CD14-positive monocyte (primary cell): ENCODE measurements around the gene BRMS1. TPM values are rescaled to one million over a fixed set of nuclear protein-coding genes. Genes with fewer than 3 reads are reported as not detected.

Experiments used
- DNase-seq, 3 donors: peaks; one replicate each; pipeline ENCODE4 v3.0.0-alpha.2; 2011 to 2022
- H2AFZ ChIP-seq: 2 replicates; pipeline ENCODE4 v1.6.0; 2012; ENCODE audit warnings: mild to moderate bottlenecking, low read depth, low read length, inconsistent platforms; ENCODE audit not compliant: insufficient read depth, poor library complexity, severe bottlenecking
- H3K27ac ChIP-seq, 2 donors: 1 replicate in 1 of 2; 2 replicates in 1 of 2; pipeline ENCODE4 v1.5.1; 2012 to 2013; ENCODE audit warnings: low read length in 2 of 2, control low read depth in 1 of 2, inconsistent platforms in 1 of 2, low read depth in 1 of 2, mild to moderate bottlenecking in 1 of 2
- H3K27me3 ChIP-seq, 2 donors: one replicate each; pipeline versions ENCODE4 v1.6.0 to v1.6.1; 2011 to 2013; ENCODE audit warnings: low read length in 2 of 2; ENCODE audit not compliant: control insufficient read depth in 2 of 2, insufficient read depth in 2 of 2
- H3K36me3 ChIP-seq, 2 donors: replicated peaks in 1 of 2; 1 replicate in 1 of 2; 2 replicates in 1 of 2; pipeline versions ENCODE4 v1.5.1 to v1.6.1; 2012 to 2013; ENCODE audit warnings: low read length in 2 of 2, control low read depth in 1 of 2, inconsistent platforms in 1 of 2, mild to moderate bottlenecking in 1 of 2; ENCODE audit not compliant: insufficient read depth in 2 of 2, control insufficient read depth in 1 of 2
- H3K4me1 ChIP-seq, 2 donors: 1 replicate in 1 of 2; 2 replicates in 1 of 2; pipeline versions ENCODE4 v1.5.1 to v1.6.1; 2012 to 2013; ENCODE audit warnings: low read length in 2 of 2, control low read depth in 1 of 2, inconsistent platforms in 1 of 2, mild to moderate bottlenecking in 1 of 2, moderate library complexity in 1 of 2; ENCODE audit not compliant: insufficient read depth in 2 of 2, control insufficient read depth in 1 of 2
- H3K4me2 ChIP-seq: replicated peaks from 2 replicates; pipeline ENCODE3; 2012; ENCODE audit warnings: low read length, moderate library complexity, mild to moderate bottlenecking; ENCODE audit not compliant: poor library complexity, severe bottlenecking; ENCODE audit errors: extremely low read depth
- H3K4me3 ChIP-seq, 3 experiments: fragments of 200-600 bp in 1 of 3; sonication (generic) in 1 of 3; replicated peaks in 1 of 3; 1 replicate in 2 of 3; 2 replicates in 1 of 3; pipeline ENCODE4 v1.5.1; 2011 to 2013; ENCODE audit warnings: low read length in 3 of 3, mild to moderate bottlenecking in 3 of 3, control low read depth in 2 of 3, low read depth in 2 of 3, inconsistent platforms in 1 of 3, moderate library complexity in 1 of 3
- H3K79me2 ChIP-seq: 2 replicates; pipeline ENCODE4 v1.6.0; 2012; ENCODE audit warnings: mild to moderate bottlenecking, control low read depth, inconsistent platforms, low read length, moderate library complexity; ENCODE audit not compliant: insufficient read depth
- H3K9ac ChIP-seq: 2 replicates; pipeline ENCODE4 v1.6.0; 2017; ENCODE audit warnings: low read length, mild to moderate bottlenecking; ENCODE audit not compliant: insufficient read depth, poor library complexity, severe bottlenecking
- H3K9me3 ChIP-seq, 2 donors: replicated peaks in 1 of 2; 1 replicate in 1 of 2; 2 replicates in 1 of 2; pipeline versions ENCODE4 v1.5.1 to v1.6.1; 2012 to 2013; ENCODE audit warnings: low read length in 2 of 2, control low read depth in 1 of 2; ENCODE audit not compliant: control insufficient read depth in 1 of 2, insufficient read depth in 1 of 2
- H4K20me1 ChIP-seq: 2 replicates; pipeline ENCODE4 v1.6.0; 2012; ENCODE audit warnings: mild to moderate bottlenecking, low read length, control low read depth, moderate library complexity; ENCODE audit not compliant: insufficient read depth
- H3K27ac Mint-ChIP-seq, 7 donors: one replicate each; pipeline ENCODE4 v1.8.0; 2020; ENCODE audit warnings: mild to moderate bottlenecking in 7 of 7, mixed read lengths in 7 of 7, moderate library complexity in 6 of 7, inconsistent platforms in 2 of 7
- H3K27me3 Mint-ChIP-seq, 3 donors: one replicate each; pipeline ENCODE4 v1.8.0; 2021 to 2022; ENCODE audit warnings: low read depth in 3 of 3, mild to moderate bottlenecking in 3 of 3, mixed read lengths in 3 of 3, moderate library complexity in 3 of 3, inconsistent platforms in 1 of 3
- H3K36me3 Mint-ChIP-seq, 2 donors: one replicate each; pipeline ENCODE4 v1.8.0; 2020; ENCODE audit warnings: mixed read lengths in 2 of 2, inconsistent platforms in 1 of 2, mild to moderate bottlenecking in 1 of 2
- H3K4me1 Mint-ChIP-seq: one replicate; pipeline ENCODE4 v1.8.0; 2020; ENCODE audit warnings: mild to moderate bottlenecking, mixed read lengths
- H3K4me3 Mint-ChIP-seq, 2 donors: one replicate each; pipeline ENCODE4 v1.8.0; 2020; ENCODE audit warnings: mild to moderate bottlenecking in 2 of 2, mixed read lengths in 2 of 2, moderate library complexity in 1 of 2
- H3K9me3 Mint-ChIP-seq, 7 donors: one replicate each; pipeline ENCODE4 v1.8.0; 2020 to 2022; ENCODE audit warnings: mixed read lengths in 7 of 7, mild to moderate bottlenecking in 6 of 7, moderate library complexity in 6 of 7, inconsistent platforms in 2 of 7
- CTCF ChIP-seq: fragments of 200-600 bp; IDR thresholded peaks from one replicate; pipeline ENCODE4 v1.8.0; 2022; ENCODE audit warnings: antibody characterized with exemption, mild to moderate bottlenecking
- WGBS: methylation state at CpG from one replicate; pipeline ENCODE4 v1.1.5; 2013; ENCODE audit warnings: missing lambda C conversion rate; ENCODE audit not compliant: insufficient coverage; 5-methylcytosine and 5-hydroxymethylcytosine counted together
- intact Hi-C, 2 donors: fragments of 100-400 bp; cut with micrococcal nuclease; formaldehyde crosslinking; loops; one replicate each; pipeline versions ENCODE4 v1.15.0 to v1.15.1; 2023
- polyA plus RNA-seq, 3 donors: library from polyadenylated mRNA; depleted of rRNA in 1 of 3; unstranded in 2 of 3; stranded (reverse) in 1 of 3; fragments of 300-500 nt in 2 of 3; fragments of >200 nt in 1 of 3; fragmentation: Illumina TruSeq in 2 of 3; gene quantifications; 1 replicate in 2 of 3; 2 replicates in 1 of 3; pipeline ENCODE4 v1.2.3, GENCODE V29; 2012 to 2021

The BRMS1 gene
- polyA plus RNA-seq, 3 donors, result 49.0 to 65.2 (median 62.0) TPM

- Mint-ChIP-seq H3K27me3 (peaks cover 31 to 44% (median 36%) of the 10 kb centered on the region in 3 donors), H3K4me1 (peaks cover 12% of the 10 kb centered on the region), H3K4me3 (peak within 1 kb of the TSS; percentile 81 to 90), H3K9me3 (peaks cover 0 to 11% (median 2%) of the 10 kb centered on the region in 7 donors), H3K36me3 (peaks cover 0 to 3% of the 10 kb centered on the region in 2 donors), H3K27ac (peak within 1 kb of the TSS in 4 of 7 donors; percentile 5 to 63 (median 47))
- peak within 1 kb of the TSS; percentile 52 to 81 (median 53) for H3K4me3 ChIP-seq
- no peak for DNase-seq
- H3K27ac ChIP-seq, result no peak within 1 kb of the TSS
- peak within 1 kb of the TSS; percentile 62 for H3K9ac ChIP-seq
- H4K20me1 ChIP-seq, result no peaks in the 10 kb centered on the region
- peaks cover 10 to 40% of the 10 kb centered on the region in 2 donors for H3K27me3 ChIP-seq
- intact Hi-C loops, result no loop called here
- H3K4me1 ChIP-seq, result peaks cover 17 to 20% of the 10 kb centered on the region in 2 donors
- peak within 1 kb of the TSS; percentile 91 for H3K4me2 ChIP-seq
- no peaks in the 10 kb centered on the region for H3K79me2 ChIP-seq
- TF ChIP-seq CTCF, result no peak
- no peaks in the 10 kb centered on the region for H3K36me3 ChIP-seq
- peak within 1 kb of the TSS; percentile 91 for H2AFZ ChIP-seq
- WGBS, result under 1% methylated on average over 40 of the region's 72 CpGs
- H3K9me3 ChIP-seq, result no peaks in the 10 kb centered on the region
These were observed 26.9 kb upstream of the BRMS1 start, which contains the start of gene SLC29A2 for GRCh38 chr11:66371627-66372415. Gene SLC29A2 (minus strand): TSS chr11:66371760. CDS start chr11:66371591, 169 bp downstream.

- H3K4me2 ChIP-seq, result no peak overlapping the region
These were observed 24.4 kb upstream of the BRMS1 start for GRCh38 chr11:66369073-66369894.

More at GRCh38 chr11:66369073-66369894, 24.4 kb upstream of the BRMS1 start:
- Mint-ChIP-seq H3K27me3 (peaks cover 29 to 42% (median 34%) of the 10 kb centered on the region in 3 donors), H3K36me3 (peaks cover 0 to 3% of the 10 kb centered on the region in 2 donors), H3K9me3 (peaks cover 0 to 11% (median 2%) of the 10 kb centered on the region in 7 donors), H3K4me1 (peaks cover 12% of the 10 kb centered on the region), H3K27ac (no peak overlapping the region), H3K4me3 (no peak overlapping the region)
- DNase-seq, result no peak
- peaks cover 17 to 20% of the 10 kb centered on the region in 2 donors for H3K4me1 ChIP-seq
- intact Hi-C loops, result no loop called here
- no peak for TF ChIP-seq CTCF
- 94% methylated on average over 22 of the region's 25 CpGs for WGBS
- H3K79me2 ChIP-seq, result no peaks in the 10 kb centered on the region
- H4K20me1 ChIP-seq, result no peaks in the 10 kb centered on the region
- H3K4me3 ChIP-seq, result no peak overlapping the region
- no peak overlapping the region for H2AFZ ChIP-seq
- no peaks in the 10 kb centered on the region for H3K36me3 ChIP-seq
- H3K9me3 ChIP-seq, result no peaks in the 10 kb centered on the region
- no peak overlapping the region for H3K27ac ChIP-seq
- peaks cover 10 to 36% of the 10 kb centered on the region in 2 donors for H3K27me3 ChIP-seq
- H3K9ac ChIP-seq, result no peak overlapping the region
